Thoracic aorta (tissue), 2 donors: ENCODE results near the gene MPPED1. TPM values are rescaled to one million over a fixed set of nuclear protein-coding genes. Genes with fewer than 3 reads are reported as not detected.

Experiments
- ATAC-seq: fragments of 150-250 bp; one replicate; pipeline ENCODE4 v1.8.0; 2017; ENCODE audit warnings: low read depth; ENCODE audit not compliant: insufficient number of reproducible peaks, low FRiP score
- DNase-seq: peaks from one replicate; pipeline ENCODE4 v3.0.0-alpha.2; 2020; ENCODE audit warnings: low spot score
- H3K27ac ChIP-seq, 2 donors: fragments of 200-600 bp; sonication (generic); 1 replicate in 1 of 2; 2 replicates in 1 of 2; pipeline ENCODE4 v1.5.1; 2016; ENCODE audit warnings: mild to moderate bottlenecking in 2 of 2, moderate library complexity in 2 of 2
- H3K27me3 ChIP-seq: fragments of 200-600 bp; sonication (generic); replicated peaks from 2 replicates; pipeline ENCODE4 v1.6.0; 2016; ENCODE audit warnings: mild to moderate bottlenecking; ENCODE audit not compliant: insufficient read depth
- H3K36me3 ChIP-seq: fragments of 200-600 bp; sonication (generic); one replicate; pipeline ENCODE4 v1.5.1; 2016
- H3K4me1 ChIP-seq, 2 donors: fragments of 200-600 bp; sonication (generic); 1 replicate in 1 of 2; 2 replicates in 1 of 2; pipeline versions ENCODE4 v1.5.1 to v1.6.0; 2016; ENCODE audit warnings: low read depth in 2 of 2, mild to moderate bottlenecking in 1 of 2; ENCODE audit not compliant: control insufficient read depth in 1 of 2
- H3K4me3 ChIP-seq: fragments of 200-600 bp; sonication (generic); 2 replicates; pipeline ENCODE4 v1.5.1; 2016; ENCODE audit warnings: mild to moderate bottlenecking
- H3K9me3 ChIP-seq: fragments of 200-600 bp; sonication (generic); 2 replicates; pipeline ENCODE4 v1.5.1; 2016
- total RNA-seq, 2 donors: library from RNA; depleted of rRNA; stranded (reverse); fragments of >200 nt; gene quantifications; one replicate each; pipeline versions ENCODE4 v1.1.0 to v1.2.3, GENCODE V29; 2016
- TF ChIP-seq, protein P1 (sequence below): fragments of 200-600 bp; sonication (generic); IDR thresholded peaks from one replicate; pipeline ENCODE4 v1.5.1; 2019; ENCODE audit warnings: antibody characterized with exemption

MPPED1 gene
- total RNA-seq, 2 donors from 2014 or later = not detected

DNA sequence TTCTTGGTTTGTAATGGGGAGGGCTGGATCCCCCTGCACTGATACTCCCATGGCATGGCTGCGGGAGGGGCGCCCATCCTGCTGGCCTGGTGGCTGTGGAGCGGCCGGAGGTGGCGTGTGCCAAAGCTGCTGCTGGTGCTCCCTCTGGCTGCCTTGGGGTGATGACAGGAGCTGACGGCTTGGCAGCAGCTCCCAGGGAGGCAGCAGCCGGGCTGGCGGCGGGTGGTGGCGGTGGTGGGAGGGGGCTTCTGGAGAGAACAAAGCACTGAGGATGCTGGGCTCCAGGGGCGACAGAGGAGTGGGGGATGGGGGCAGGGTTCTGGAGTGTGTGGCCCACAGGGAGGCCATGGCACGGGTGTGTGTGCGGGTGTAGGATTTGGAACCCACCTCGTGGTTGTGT is 11.4 kb upstream of the MPPED1 start:
- ATAC-seq = no peak
- TF ChIP-seq, protein P1, sequence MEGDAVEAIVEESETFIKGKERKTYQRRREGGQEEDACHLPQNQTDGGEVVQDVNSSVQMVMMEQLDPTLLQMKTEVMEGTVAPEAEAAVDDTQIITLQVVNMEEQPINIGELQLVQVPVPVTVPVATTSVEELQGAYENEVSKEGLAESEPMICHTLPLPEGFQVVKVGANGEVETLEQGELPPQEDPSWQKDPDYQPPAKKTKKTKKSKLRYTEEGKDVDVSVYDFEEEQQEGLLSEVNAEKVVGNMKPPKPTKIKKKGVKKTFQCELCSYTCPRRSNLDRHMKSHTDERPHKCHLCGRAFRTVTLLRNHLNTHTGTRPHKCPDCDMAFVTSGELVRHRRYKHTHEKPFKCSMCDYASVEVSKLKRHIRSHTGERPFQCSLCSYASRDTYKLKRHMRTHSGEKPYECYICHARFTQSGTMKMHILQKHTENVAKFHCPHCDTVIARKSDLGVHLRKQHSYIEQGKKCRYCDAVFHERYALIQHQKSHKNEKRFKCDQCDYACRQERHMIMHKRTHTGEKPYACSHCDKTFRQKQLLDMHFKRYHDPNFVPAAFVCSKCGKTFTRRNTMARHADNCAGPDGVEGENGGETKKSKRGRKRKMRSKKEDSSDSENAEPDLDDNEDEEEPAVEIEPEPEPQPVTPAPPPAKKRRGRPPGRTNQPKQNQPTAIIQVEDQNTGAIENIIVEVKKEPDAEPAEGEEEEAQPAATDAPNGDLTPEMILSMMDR = no peak

DNA sequence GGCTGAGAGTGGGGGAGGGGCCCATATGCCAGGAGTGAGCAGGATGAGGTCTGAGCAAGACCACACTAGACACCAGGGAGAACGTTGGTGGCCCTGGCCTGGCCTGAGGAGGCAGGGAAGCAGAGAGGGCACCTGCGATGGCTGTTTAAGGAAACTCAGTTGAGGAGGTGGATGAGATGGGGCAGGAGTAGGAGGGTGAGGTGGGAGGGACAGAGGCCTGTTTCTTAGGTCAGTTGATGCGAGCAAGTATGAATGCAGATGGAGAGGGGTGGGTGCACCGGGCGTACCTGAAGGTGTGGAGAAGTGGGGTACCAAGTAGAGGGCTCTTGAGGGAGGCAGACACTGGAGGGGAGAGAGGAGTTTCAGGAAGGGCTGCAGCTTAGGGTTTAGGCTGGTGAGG is 10.6 kb upstream of the MPPED1 start:
- TF ChIP-seq, protein P1 = no peak
- Histone ChIP-seq H3K4me3 (no peak overlapping the region), H3K36me3 (no peaks in the 10 kb centered on the region), H3K4me1 (no peaks in the 10 kb centered on the region), H3K27ac (no peak overlapping the region), H3K27me3 (no peaks in the 10 kb centered on the region), H3K9me3 (no peaks in the 10 kb centered on the region)
- no peak for DNase-seq
- ATAC-seq = no peak

More for the DNA sequence above, 11.4 kb upstream of the MPPED1 start:
- Histone ChIP-seq H3K36me3 (no peaks in the 10 kb centered on the region), H3K27me3 (no peaks in the 10 kb centered on the region), H3K9me3 (no peaks in the 10 kb centered on the region), H3K27ac (no peak overlapping the region), H3K4me1 (no peaks in the 10 kb centered on the region), H3K4me3 (no peak overlapping the region)
- no peak for DNase-seq

DNA sequence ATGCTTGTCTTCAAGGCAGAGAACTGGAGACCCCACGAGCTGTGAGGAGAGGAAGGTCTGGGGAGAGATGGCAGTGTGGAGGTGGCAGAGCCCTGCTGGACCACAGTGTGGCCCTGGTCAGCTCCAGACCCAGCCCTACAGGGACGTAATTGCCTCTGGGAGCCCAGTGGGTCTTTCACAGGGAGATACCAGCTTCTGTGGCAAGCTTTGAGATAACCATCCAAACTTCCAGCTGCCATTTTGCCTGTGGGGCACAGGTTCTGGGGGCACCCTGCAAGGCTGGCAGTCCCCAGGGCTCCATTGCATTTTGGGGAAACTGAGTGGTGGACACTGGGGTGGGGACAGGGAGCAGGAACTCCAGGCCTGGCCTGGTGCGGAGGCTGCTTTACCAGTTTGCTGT is 10.2 kb upstream of the MPPED1 start:
- H3K27me3 ChIP-seq = no peaks in the 10 kb centered on the region

DNA sequence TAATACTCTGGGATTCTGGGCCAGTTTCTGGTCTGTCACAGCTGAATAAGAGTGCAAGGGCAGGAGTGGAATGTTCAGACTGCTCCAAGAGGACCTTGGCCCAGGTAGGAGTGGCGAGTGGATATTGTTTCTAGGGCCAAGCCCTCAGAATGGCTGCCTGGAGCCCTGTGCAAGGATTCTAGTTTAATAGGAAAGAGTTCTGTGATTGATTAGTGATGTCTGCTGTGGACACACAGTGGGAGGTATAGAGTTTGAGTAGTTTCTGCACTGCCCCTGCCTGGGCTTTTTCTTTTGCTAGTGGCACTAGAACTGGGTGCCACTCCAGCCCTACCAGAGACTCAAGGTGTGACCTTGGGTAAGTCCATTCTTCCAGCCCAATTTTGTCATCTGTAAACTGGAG is 9.7 kb upstream of the MPPED1 start:
- H3K9me3 ChIP-seq = no peaks in the 10 kb centered on the region
- TF ChIP-seq, protein P1 = no peak
- no peak for ATAC-seq
- H3K36me3 ChIP-seq = no peaks in the 10 kb centered on the region
- H3K4me3 ChIP-seq = no peak overlapping the region
- no peak for DNase-seq
- H3K4me1 ChIP-seq = no peaks in the 10 kb centered on the region
- no peak overlapping the region for H3K27ac ChIP-seq
- no peaks in the 10 kb centered on the region for H3K27me3 ChIP-seq

More for the DNA sequence above, 10.2 kb upstream of the MPPED1 start:
- no peak overlapping the region for H3K27ac ChIP-seq
- no peaks in the 10 kb centered on the region for H3K36me3 ChIP-seq
- DNase-seq = no peak
- ATAC-seq = no peak
- H3K4me1 ChIP-seq = no peaks in the 10 kb centered on the region
- H3K9me3 ChIP-seq = no peaks in the 10 kb centered on the region
- TF ChIP-seq, protein P1 = no peak
- no peak overlapping the region for H3K4me3 ChIP-seq

DNA sequence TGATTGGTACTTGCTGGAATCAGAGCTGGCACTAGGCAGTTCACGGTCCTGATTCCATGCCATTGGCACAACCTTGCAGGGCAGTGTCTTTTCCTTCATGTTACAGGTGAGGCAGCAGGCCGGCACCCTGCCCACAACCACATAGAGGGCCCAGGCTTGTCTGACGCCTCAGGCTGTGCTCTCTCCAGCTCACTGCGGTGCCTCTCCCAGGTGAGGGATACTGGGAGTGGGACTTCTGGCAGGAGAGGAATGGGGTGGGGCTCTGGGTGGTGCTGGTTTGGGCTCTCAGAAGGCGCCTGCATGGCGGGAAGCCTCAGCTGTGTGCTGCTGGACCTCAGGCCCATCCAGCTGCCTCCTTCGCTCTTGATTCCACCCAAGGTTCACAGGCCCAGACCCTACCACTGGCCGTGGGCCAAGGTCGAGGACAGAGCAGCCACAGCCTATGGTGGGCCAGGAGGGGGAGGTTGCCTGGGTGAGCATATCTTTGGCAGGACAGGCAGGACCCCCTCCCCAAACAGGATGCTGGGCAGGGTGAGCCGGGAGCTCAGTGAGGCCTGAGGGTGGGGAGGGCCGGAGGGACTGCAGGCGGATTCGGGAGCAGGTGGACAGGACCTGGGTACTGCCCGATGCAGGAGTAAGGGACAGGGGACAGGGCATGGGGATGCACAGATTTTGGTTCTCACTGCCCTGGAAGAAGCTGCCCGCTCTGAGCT is 7.0 kb upstream of the MPPED1 start:
- H3K9me3 ChIP-seq = no peaks in the 10 kb centered on the region
- H3K4me1 ChIP-seq = no peaks in the 10 kb centered on the region
- no peaks in the 10 kb centered on the region for H3K27me3 ChIP-seq
- ATAC-seq (no peak), DNase-seq (no peak)
- no peak overlapping the region for H3K4me3 ChIP-seq
- no peaks in the 10 kb centered on the region for H3K36me3 ChIP-seq
- H3K27ac ChIP-seq = no peak overlapping the region
- TF ChIP-seq, protein P1 = no peak
